Heart left ventricle (tissue), 16 donors: ENCODE measurements around the gene RAB32. TPM values are rescaled to one million over a fixed set of nuclear protein-coding genes. Genes with fewer than 3 reads are reported as not detected.

Experiments used
- ATAC-seq, 4 donors: fragments of 200-7000 bp; cut with Tn5 transposase; one replicate each; pipeline ENCODE4 v1.9.1; 2020 to 2022; ENCODE audit warnings: moderate library complexity in 4 of 4, mild to moderate bottlenecking in 3 of 4, moderate number of reproducible peaks in 1 of 4
- DNase-seq, 5 donors: peaks; one replicate each; pipeline ENCODE4 v3.0.0-alpha.2; 2020
- H3K27ac ChIP-seq, 12 donors: fragments of 200-600 bp; sonication (generic) in 4 of 12; one replicate each; pipeline versions ENCODE4 v1.5.0 to v1.8.0; 2016 to 2022; ENCODE audit warnings: mild to moderate bottlenecking in 2 of 12
- H3K27me3 ChIP-seq, 9 donors: fragments of 200-600 bp; sonication (generic) in 2 of 9; one replicate each; pipeline versions ENCODE4 v1.5.1 to v1.8.0; 2016 to 2022; ENCODE audit warnings: mild to moderate bottlenecking in 3 of 9
- H3K36me3 ChIP-seq, 9 donors: fragments of 200-600 bp; sonication (generic) in 2 of 9; one replicate each; pipeline versions ENCODE4 v1.5.0 to v1.8.0; 2018 to 2022; ENCODE audit warnings: mild to moderate bottlenecking in 2 of 9
- H3K4me1 ChIP-seq, 12 donors: fragments of 200-600 bp; sonication (generic) in 4 of 12; one replicate each; pipeline versions ENCODE4 v1.5.0 to v1.8.0; 2016 to 2022; ENCODE audit warnings: mild to moderate bottlenecking in 3 of 12
- H3K4me3 ChIP-seq, 12 donors: fragments of 200-600 bp; sonication (generic) in 4 of 12; one replicate each; pipeline versions ENCODE4 v1.5.0 to v1.8.0; 2017 to 2022; ENCODE audit warnings: mild to moderate bottlenecking in 9 of 12, moderate library complexity in 4 of 12
- H3K9me3 ChIP-seq, 12 donors: fragments of 200-600 bp; sonication (generic) in 4 of 12; one replicate each; pipeline versions ENCODE4 v1.5.0 to v1.8.0; 2016 to 2022; ENCODE audit warnings: mild to moderate bottlenecking in 1 of 12
- CTCF ChIP-seq, 12 donors: fragments of 200-600 bp; sonication (generic) in 4 of 12; IDR thresholded peaks; one replicate each; pipeline versions ENCODE4 v1.5.0 to v1.8.0; 2018 to 2022; ENCODE audit warnings: antibody characterized with exemption in 12 of 12, mild to moderate bottlenecking in 5 of 12
- POLR2A ChIP-seq, 2 donors: fragments of 450-650 bp; IDR thresholded peaks; one replicate each; pipeline ENCODE4 v1.6.1; 2017; ENCODE audit warnings: antibody characterized with exemption in 2 of 2, mild to moderate bottlenecking in 2 of 2, moderate library complexity in 2 of 2
- WGBS, 4 donors: extraction: QIAGEN DNeasy Blood & Tissue Kit in 2 of 4; methylation state at CpG; one replicate each; pipeline versions ENCODE4 v1.1.5 to v1.1.7; 2013 to 2018; 5-methylcytosine and 5-hydroxymethylcytosine counted together
- intact Hi-C, 10 donors: fragments of 100-400 bp; cut with DNase I; formaldehyde crosslinking; loops; one replicate each; pipeline versions ENCODE4 v1.11.1 to v1.14.2; 2022
- long read RNA-seq, 3 donors: library from polyadenylated mRNA; unstranded; transcript quantifications; one replicate each; pipeline ENCODE4 v2.0.0, GENCODE V29; 2020 to 2021
- polyA plus RNA-seq, 2 donors: library from polyadenylated mRNA; stranded (reverse); fragments of 200-250 nt; gene quantifications; one replicate each; pipeline ENCODE4 v1.2.3, GENCODE V29; 2013
- total RNA-seq, 9 donors: library from RNA; depleted of rRNA in 2 of 9; stranded (reverse); fragments of >200 nt in 2 of 9; fragmentation: NEBNext Ultra II Directional in 3 of 9; extraction: Animal tissue kit (Norgen Biotek cat#: 25700) in 3 of 9; gene quantifications; one replicate each; pipeline versions ENCODE4 v1.1.0 to v1.2.4, GENCODE V29; 2016 to 2023
- donor health status: ischemic (EF 13 %, LVEDD 7.1; RV severe dilation, severe dysfunction).
- donor health status: healthy with polysubstance abuse.
- donor health status: DM: no; HTN: yes; CAD: no.
- donor health status: DM: no; HTN: no; CAD: no.
- donor health status: ischemic (EF 25% LVEDD 6.9; RV normal size, moderate dysfunction).
- donor health status: ischemic (EF 25% LVEDD 5.7; RV mildly dilated, moderate dysfunction).
- donor health status: healthy.
- donor health status: DM: yes; HTN: yes; CAD: no.
- donor health status: ischemic (EF 35%, LVEDD 5.7; RV mildly dilated, moderate dysfunction).
- donor health status: nonischemic (EF 11% LVEDD 7.7; RV severe dilation, severe dysfunction).
- donor health status: DM: yes; HTN: yes; CAD: no.
- donor health status: PGD.
- donor health status: ischemic (EF 29% LVEDD 5.4; RV normal size, mild dysfunction).
- donor health status: nonischemic (EF 23%, LVEDD 6.1; RV moderate dilation, normal function).

RAB32 gene
- total RNA-seq (10 to 100 TPM in 3 of 9 donors, 1 to 10 TPM in 6; 3.9 to 22.7 (median 7.7) TPM), polyA plus RNA-seq (1 to 10 TPM; 1.9 to 9.3 TPM)
- long read RNA-seq, donor 1, transcript RAB32-201 (3 exons, 1,217 nt) = major isoform, 12 of 14 reads
- long read RNA-seq, donor 1, partial matches to known transcripts = 0 of 14 reads
- long read RNA-seq, donor 1, other reads (novel, unspliced or antisense) = 2 of 14 reads
- long read RNA-seq, donor 2, transcript RAB32-201 (3 exons, 1,217 nt) = major isoform, 8 of 10 reads
- long read RNA-seq, donor 2, partial matches to known transcripts = 1 of 10 reads
- long read RNA-seq, donor 2, other reads (novel, unspliced or antisense) = 1 of 10 reads
- long read RNA-seq, donor 3, transcript RAB32-201 (3 exons, 1,217 nt) = major isoform, 10 of 10 reads
- long read RNA-seq, donor 3, partial matches to known transcripts = 0 of 10 reads
- long read RNA-seq, donor 3, other reads (novel, unspliced or antisense) = 0 of 10 reads

GRCh38 chr6:146543211-146543939 lies at the start of gene RAB32:
RAB32 (plus strand) TSS chr6:146543833; CDS start chr6:146543872, 39 bp downstream.
- TF ChIP-seq CTCF (IDR thresholded peaks at IDR 0.05) = peak; percentile 65 to 95 (median 80)
- TF ChIP-seq POLR2A (IDR thresholded peaks at IDR 0.05) = peak in 1 of 2 donors; percentile 74
- intact Hi-C loops = loop anchor here in 9 of 10 donors (2.0 to 10.0 kb wide), 8 partner anchors 151 to 729 kb away; partner anchors contain the start of genes SHPRH (in 7 of the 9) and FBXO30 (in 1 of the 9)
- WGBS, 4 donors = 2 to 15% (median 3%) methylated on average over 8 to 86 of the region's 86 CpGs

GRCh38 chr6:146498309-146498708 lies 45.3 kb upstream of the RAB32 start:
- intact Hi-C loops = no loop called here
- Histone ChIP-seq H3K4me1 (no peaks in the 10 kb centered on the region), H3K36me3 (no peaks in the 10 kb centered on the region), H3K27ac (no peak overlapping the region), H3K4me3 (no peak overlapping the region), H3K9me3 (no peaks in the 10 kb centered on the region), H3K27me3 (peaks cover 0 to 2% (median 0%) of the 10 kb centered on the region in 9 donors)
- WGBS, 4 donors = 72 to 80% (median 75%) methylated on average over 4 of the region's 4 CpGs
- ATAC-seq = no peak
- DNase-seq = no peak
- TF ChIP-seq POLR2A (IDR thresholded peaks at IDR 0.05) = no peak
- TF ChIP-seq CTCF (IDR thresholded peaks at IDR 0.05) = no peak

More at GRCh38 chr6:146543211-146543939, at the start of gene RAB32:
- peak within 1 kb of the TSS; percentile 63 to 88 (median 80) for H3K4me3 ChIP-seq
- no peaks in the 10 kb centered on the region for H3K27me3 ChIP-seq
- no peaks in the 10 kb centered on the region for H3K36me3 ChIP-seq
- H3K4me1 ChIP-seq = peaks cover 0 to 39% (median 19%) of the 10 kb centered on the region in 12 donors
- H3K9me3 ChIP-seq = no peaks in the 10 kb centered on the region
- peak within 1 kb of the TSS; percentile 86 to 98 (median 94) for H3K27ac ChIP-seq
- ATAC-seq (peak; percentile 97 to 100 (median 99)), DNase-seq (peak; percentile 95 to 97 (median 96))

GRCh38 chr6:146503096-146503495 lies 40.5 kb upstream of the RAB32 start:
- DNase-seq = no peak
- Histone ChIP-seq H3K4me1 (no peaks in the 10 kb centered on the region), H3K9me3 (no peaks in the 10 kb centered on the region), H3K36me3 (no peaks in the 10 kb centered on the region), H3K27me3 (no peaks in the 10 kb centered on the region), H3K27ac (no peak overlapping the region), H3K4me3 (no peak overlapping the region)
- 78 to 96% (median 90%) methylated on average over 1 of the region's 1 CpG for WGBS, 4 donors
- ATAC-seq = no peak
- intact Hi-C loops = loop anchor here in 1 of 10 donors (1.0 kb wide), 1 partner anchor 22 kb away; no protein-coding TSS in a partner anchor
- TF ChIP-seq POLR2A (IDR thresholded peaks at IDR 0.05) (no peak), CTCF (IDR thresholded peaks at IDR 0.05) (no peak)

- Histone ChIP-seq H3K9me3 (peaks cover 0 to 12% (median 0%) of the 10 kb centered on the region in 12 donors), H3K4me3 (no peak overlapping the region), H3K27me3 (no peaks in the 10 kb centered on the region), H3K27ac (no peak overlapping the region), H3K4me1 (no peaks in the 10 kb centered on the region), H3K36me3 (no peaks in the 10 kb centered on the region)
- intact Hi-C loops = no loop called here
- ATAC-seq (no peak), DNase-seq (no peak)
- TF ChIP-seq CTCF (IDR thresholded peaks at IDR 0.05) (no peak), POLR2A (IDR thresholded peaks at IDR 0.05) (no peak)
- WGBS, 4 donors = 87 to 91% (median 89%) methylated on average over 5 to 7 of the region's 7 CpGs
Observed at GRCh38 chr6:146515212-146515611, 28.4 kb upstream of the RAB32 start.
